Thoracic aorta (tissue), 2 donors: ENCODE measurements around the gene ATP2A3. TPM values are rescaled to one million over a fixed set of nuclear protein-coding genes. Genes with fewer than 3 reads are reported as not detected.

Source experiments
- ATAC-seq: fragments of 150-250 bp; one replicate; pipeline ENCODE4 v1.8.0; 2017; ENCODE audit warnings: low read depth; ENCODE audit not compliant: insufficient number of reproducible peaks, low FRiP score
- DNase-seq: peaks from one replicate; pipeline ENCODE4 v3.0.0-alpha.2; 2020; ENCODE audit warnings: low spot score
- H3K27ac ChIP-seq, 2 donors: fragments of 200-600 bp; sonication (generic); 1 replicate in 1 of 2; 2 replicates in 1 of 2; pipeline ENCODE4 v1.5.1; 2016; ENCODE audit warnings: mild to moderate bottlenecking in 2 of 2, moderate library complexity in 2 of 2
- H3K27me3 ChIP-seq: fragments of 200-600 bp; sonication (generic); replicated peaks from 2 replicates; pipeline ENCODE4 v1.6.0; 2016; ENCODE audit warnings: mild to moderate bottlenecking; ENCODE audit not compliant: insufficient read depth
- H3K36me3 ChIP-seq: fragments of 200-600 bp; sonication (generic); one replicate; pipeline ENCODE4 v1.5.1; 2016
- H3K4me1 ChIP-seq, 2 donors: fragments of 200-600 bp; sonication (generic); 1 replicate in 1 of 2; 2 replicates in 1 of 2; pipeline versions ENCODE4 v1.5.1 to v1.6.0; 2016; ENCODE audit warnings: low read depth in 2 of 2, mild to moderate bottlenecking in 1 of 2; ENCODE audit not compliant: control insufficient read depth in 1 of 2
- H3K4me3 ChIP-seq: fragments of 200-600 bp; sonication (generic); 2 replicates; pipeline ENCODE4 v1.5.1; 2016; ENCODE audit warnings: mild to moderate bottlenecking
- H3K9me3 ChIP-seq: fragments of 200-600 bp; sonication (generic); 2 replicates; pipeline ENCODE4 v1.5.1; 2016
- total RNA-seq, 2 donors: library from RNA; depleted of rRNA; stranded (reverse); fragments of >200 nt; gene quantifications; one replicate each; pipeline versions ENCODE4 v1.1.0 to v1.2.3, GENCODE V29; 2016
- TF ChIP-seq, protein P1 (sequence below): fragments of 200-600 bp; sonication (generic); IDR thresholded peaks from one replicate; pipeline ENCODE4 v1.5.1; 2019; ENCODE audit warnings: antibody characterized with exemption

ATP2A3 gene
- total RNA-seq, 2 donors from 2014 or later = 37.2 to 50.4 TPM

- DNase-seq (no peak), ATAC-seq (no peak)
- Histone ChIP-seq H3K9me3 (no peaks in the 10 kb centered on the region), H3K4me3 (no peak overlapping the region), H3K27me3 (no peaks in the 10 kb centered on the region), H3K36me3 (peaks cover 31% of the 10 kb centered on the region), H3K27ac (no peak overlapping the region), H3K4me1 (peaks cover 0 to 26% of the 10 kb centered on the region in 2 donors)
- TF ChIP-seq, protein P1, sequence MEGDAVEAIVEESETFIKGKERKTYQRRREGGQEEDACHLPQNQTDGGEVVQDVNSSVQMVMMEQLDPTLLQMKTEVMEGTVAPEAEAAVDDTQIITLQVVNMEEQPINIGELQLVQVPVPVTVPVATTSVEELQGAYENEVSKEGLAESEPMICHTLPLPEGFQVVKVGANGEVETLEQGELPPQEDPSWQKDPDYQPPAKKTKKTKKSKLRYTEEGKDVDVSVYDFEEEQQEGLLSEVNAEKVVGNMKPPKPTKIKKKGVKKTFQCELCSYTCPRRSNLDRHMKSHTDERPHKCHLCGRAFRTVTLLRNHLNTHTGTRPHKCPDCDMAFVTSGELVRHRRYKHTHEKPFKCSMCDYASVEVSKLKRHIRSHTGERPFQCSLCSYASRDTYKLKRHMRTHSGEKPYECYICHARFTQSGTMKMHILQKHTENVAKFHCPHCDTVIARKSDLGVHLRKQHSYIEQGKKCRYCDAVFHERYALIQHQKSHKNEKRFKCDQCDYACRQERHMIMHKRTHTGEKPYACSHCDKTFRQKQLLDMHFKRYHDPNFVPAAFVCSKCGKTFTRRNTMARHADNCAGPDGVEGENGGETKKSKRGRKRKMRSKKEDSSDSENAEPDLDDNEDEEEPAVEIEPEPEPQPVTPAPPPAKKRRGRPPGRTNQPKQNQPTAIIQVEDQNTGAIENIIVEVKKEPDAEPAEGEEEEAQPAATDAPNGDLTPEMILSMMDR = peak; percentile 92
Measured at GRCh38 chr17:4004517-4005295, 40.5 kb upstream of the ATP2A3 start.

DNA sequence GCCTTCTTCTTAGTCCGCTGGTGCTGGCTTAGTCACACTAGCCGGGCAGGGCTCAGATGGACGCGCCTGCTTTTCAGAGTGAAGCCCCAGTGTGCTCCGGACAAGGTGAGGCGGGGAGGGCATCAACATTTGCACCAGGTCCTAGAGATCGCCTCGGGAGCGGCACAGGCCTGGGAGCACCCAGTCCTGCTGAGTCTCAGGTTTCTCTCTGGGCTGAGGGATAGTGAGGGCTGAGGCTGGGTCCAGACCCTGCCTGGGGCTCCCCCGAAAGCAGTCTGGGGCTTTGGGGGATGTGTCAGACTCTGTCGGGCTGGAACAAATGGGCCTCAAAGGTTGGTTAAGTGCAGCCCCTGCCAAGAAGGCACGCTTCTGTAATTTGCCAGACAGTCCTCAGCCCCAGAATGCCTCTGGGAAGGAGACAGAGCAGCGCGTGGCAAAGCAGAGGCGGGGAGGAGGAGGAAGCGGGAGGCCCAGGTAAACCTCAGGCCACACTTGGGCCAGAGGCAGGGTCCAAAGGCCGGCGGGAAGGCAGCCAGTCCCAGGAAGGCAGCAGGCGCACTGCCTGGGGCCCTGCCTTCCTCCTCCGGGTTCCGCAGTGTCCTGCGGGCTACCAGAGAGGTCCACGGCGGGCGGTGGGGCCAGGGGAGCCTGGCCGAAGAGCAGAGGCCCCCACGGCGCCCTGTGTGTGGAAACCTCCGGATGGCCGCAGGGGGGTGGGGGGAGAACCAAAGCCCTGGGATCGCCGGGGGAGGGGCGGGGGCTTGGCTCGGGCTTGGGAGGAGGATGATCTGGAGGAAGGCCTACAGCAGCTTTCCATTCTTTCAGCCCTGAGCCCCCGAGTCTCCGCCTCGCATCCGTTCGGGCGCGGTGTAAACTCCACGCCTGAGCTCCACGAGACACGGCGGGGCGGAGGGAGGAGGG lies 39.5 kb upstream of the ATP2A3 start:
- H3K27me3 ChIP-seq = no peaks in the 10 kb centered on the region
- ATAC-seq (no peak), DNase-seq (no peak)
- peaks cover 22% of the 10 kb centered on the region for H3K36me3 ChIP-seq
- peaks cover 0 to 16% of the 10 kb centered on the region in 2 donors for H3K4me1 ChIP-seq
- H3K9me3 ChIP-seq = no peaks in the 10 kb centered on the region
- no peak overlapping the region for H3K4me3 ChIP-seq
- TF ChIP-seq, protein P1 = no peak
- no peak overlapping the region for H3K27ac ChIP-seq

GRCh38 chr17:4003131-4003500 lies 38.9 kb upstream of the ATP2A3 start:
- Histone ChIP-seq H3K4me3 (no peak overlapping the region), H3K27ac (no peak overlapping the region), H3K27me3 (no peaks in the 10 kb centered on the region), H3K4me1 (peaks cover 0 to 10% of the 10 kb centered on the region in 2 donors), H3K36me3 (peaks cover 20% of the 10 kb centered on the region), H3K9me3 (no peaks in the 10 kb centered on the region)
- ATAC-seq = no peak
- DNase-seq = no peak
- TF ChIP-seq, protein P1 = no peak

- Histone ChIP-seq H3K27ac (no peak overlapping the region), H3K36me3 (peaks cover 8% of the 10 kb centered on the region), H3K4me3 (no peak overlapping the region), H3K9me3 (no peaks in the 10 kb centered on the region), H3K27me3 (no peaks in the 10 kb centered on the region), H3K4me1 (peaks cover 0 to 5% of the 10 kb centered on the region in 2 donors)
- no peak for ATAC-seq
- TF ChIP-seq, protein P1 = no peak
- no peak for DNase-seq
Measured at GRCh38 chr17:4001048-4001590, 36.9 kb upstream of the ATP2A3 start.

GRCh38 chr17:3998436-3998835 lies 34.2 kb upstream of the ATP2A3 start:
- Histone ChIP-seq H3K4me3 (no peak overlapping the region), H3K9me3 (no peaks in the 10 kb centered on the region), H3K36me3 (no peaks in the 10 kb centered on the region), H3K27ac (no peak overlapping the region), H3K27me3 (no peaks in the 10 kb centered on the region), H3K4me1 (peaks cover 0 to 7% of the 10 kb centered on the region in 2 donors)
- ATAC-seq = no peak
- TF ChIP-seq, protein P1 = no peak
- no peak for DNase-seq
